Panc1 (cell line): Measurements from ENCODE around the gene PNMA8A.

ENCODE experiments used
- CTCF ChIP-seq: fragments of 450-650 bp; IDR thresholded peaks from 2 replicates; pipeline ENCODE4 v1.5.1; 2017; ENCODE audit warnings: mild to moderate bottlenecking
- POLR2AphosphoS5 ChIP-seq: IDR thresholded peaks from 2 replicates; pipeline ENCODE4 v1.6.1; 2012; ENCODE audit warnings: mild to moderate bottlenecking, low read depth, low read length, moderate library complexity
- REST ChIP-seq, 2 experiments: IDR thresholded peaks; 2 replicates each; pipeline ENCODE4 v1.6.1; 2011 to 2012; ENCODE audit warnings: low read depth in 2 of 2, control low read depth in 1 of 2, low read length in 1 of 2, mild to moderate bottlenecking in 1 of 2, moderate library complexity in 1 of 2; ENCODE audit not compliant: insufficient read depth in 1 of 2
- TCF7L2 ChIP-seq: IDR thresholded peaks from 2 replicates; pipeline ENCODE4 v1.6.1; 2011; ENCODE audit warnings: mild to moderate bottlenecking, low read depth, low read length, inconsistent platforms

GRCh38 chr19:46441866-46442265, 29.5 kb downstream of the PNMA8A start:
- TF ChIP-seq POLR2AphosphoS5 = no peak
- TF ChIP-seq CTCF = no peak
- TF ChIP-seq REST (IDR thresholded peaks at IDR 0.05; ENCODE audit: insufficient read depth in 1 of 2, low read depth in 2 of 2, low read length in 1 of 2) = no peak
- no peak for TF ChIP-seq TCF7L2
